NCI-H774 (cell line): Measurements from ENCODE around the gene PFDN4.

Experiments
- DNase-seq: peaks from one replicate; lab custom pipeline; 2025; lab: John Stamatoyannopoulos, UW

Gene PFDN4

GRCh38 chr20:54173653-54174456 is 34.0 kb upstream of the PFDN4 start, which contains the start of gene CYP24A1:
Gene CYP24A1 (minus strand): TSS chr20:54173986. CDS start chr20:54173579, 407 bp downstream.
- no peak for DNase-seq

DNA sequence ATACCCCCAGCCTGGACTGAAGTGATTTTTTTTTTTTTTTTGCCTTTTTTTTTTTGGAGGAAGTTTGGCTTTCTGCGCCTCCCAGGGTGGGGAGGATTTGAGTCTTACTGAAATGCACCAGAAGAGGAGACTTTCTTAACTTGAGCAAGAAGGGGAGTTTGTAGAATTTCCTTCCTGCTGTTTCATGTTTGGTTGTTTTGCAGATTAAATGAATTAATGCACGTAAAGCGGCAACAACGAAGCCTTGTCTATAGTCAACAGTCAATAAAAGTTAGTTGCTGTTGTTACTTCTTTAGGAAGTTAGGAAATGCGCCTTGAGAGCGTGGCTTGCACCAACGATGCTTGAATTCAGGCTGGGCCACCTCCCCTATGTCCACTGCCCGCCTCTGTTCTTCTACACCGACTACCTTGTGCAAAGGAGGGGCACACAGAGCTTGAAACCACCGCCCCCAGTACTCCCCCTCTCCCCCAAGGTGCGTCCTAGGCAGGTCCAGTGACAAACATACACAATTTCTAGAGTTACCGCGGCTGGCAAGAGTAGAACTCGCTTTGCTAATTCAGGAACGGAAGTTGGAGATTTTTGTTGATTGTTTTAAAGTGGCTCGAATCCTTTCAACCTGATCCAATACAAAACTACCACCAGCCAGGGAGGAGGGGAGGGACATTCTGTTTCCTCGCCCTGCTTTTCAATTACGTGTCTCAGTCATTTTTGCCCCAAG is 33.3 kb upstream of the PFDN4 start:
- DNase-seq = no peak

DNA sequence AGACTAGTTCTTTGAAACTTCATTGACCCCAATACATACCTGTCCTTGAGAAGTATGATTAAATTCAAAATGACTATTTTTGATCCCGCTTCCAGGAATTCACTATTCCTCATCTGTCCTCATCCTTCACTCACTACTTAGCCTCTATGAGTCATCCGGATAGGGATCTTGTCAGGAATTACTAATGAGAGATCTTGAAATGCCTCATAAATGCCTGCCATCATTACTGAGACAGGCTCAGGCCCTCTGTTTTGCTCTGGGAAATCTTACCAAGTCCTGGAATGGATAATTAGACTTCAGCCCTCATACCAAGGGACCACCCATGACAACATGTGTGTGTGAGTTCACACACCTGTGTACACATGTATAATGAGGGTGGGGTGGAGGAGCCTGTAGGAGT is 31.3 kb upstream of the PFDN4 start:
- no peak for DNase-seq

DNA sequence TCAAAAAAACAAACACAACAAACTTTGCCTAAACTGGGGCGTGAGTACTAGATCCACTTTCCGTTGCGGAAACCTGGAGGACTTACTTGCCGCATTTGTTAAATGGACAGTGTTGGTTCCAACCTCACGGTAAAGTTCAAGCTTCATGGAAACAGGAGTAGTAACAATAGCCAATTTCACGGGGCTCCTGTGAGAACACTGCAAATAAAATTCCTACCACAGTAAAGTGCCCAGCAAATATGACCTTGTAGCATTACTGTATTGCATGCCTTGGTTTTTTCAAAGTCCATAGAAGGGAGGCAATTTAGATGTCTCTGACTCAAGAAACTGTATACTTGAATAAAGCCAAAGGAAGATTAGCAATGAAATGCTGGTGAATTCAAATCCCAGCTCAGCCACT is 30.5 kb upstream of the PFDN4 start:
- DNase-seq = no peak

DNA sequence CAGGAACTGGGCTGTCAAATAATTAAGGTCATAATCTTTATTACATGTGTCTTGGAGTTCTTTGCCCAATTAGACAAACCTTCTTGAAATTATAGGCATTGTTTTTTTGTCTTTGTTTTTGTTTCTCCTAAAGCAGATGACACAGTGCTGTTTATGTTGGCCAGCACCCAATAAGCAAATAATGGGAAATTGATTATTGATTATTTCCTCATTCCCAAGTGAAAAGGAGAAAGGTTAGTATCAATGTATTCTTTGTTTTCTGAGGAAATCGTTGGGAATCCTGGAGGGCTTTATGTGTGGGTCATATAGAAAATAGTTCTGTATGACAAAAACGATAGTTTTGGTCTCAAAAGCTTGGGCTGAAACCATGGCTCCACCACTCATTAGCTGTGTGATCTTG is 29.6 kb upstream of the PFDN4 start:
- no peak for DNase-seq

DNA sequence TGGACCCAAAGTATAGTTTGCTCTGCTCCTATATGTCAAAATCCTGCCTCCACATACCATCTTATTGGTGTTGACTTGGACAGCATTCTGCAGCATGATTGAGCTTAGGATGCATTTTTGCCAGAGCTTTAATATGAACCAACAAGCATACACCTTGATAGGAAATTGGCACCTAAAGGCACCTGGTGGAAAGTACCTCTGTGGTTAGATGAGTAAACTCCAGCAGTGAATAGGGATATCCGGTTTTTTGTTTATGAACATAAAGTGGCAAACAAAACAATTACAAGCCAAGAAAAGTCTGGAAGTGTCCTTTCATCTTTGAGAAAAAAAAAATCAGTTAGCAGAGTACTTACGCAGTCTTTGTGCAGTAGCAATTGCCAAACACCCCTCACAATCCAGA is 27.9 kb upstream of the PFDN4 start:
- DNase-seq = no peak

- DNase-seq = no peak
Measured at GRCh38 chr20:54180931-54181330, 27.0 kb upstream of the PFDN4 start.

- DNase-seq = no peak
Measured at GRCh38 chr20:54184071-54184470, 23.8 kb upstream of the PFDN4 start.

GRCh38 chr20:54184904-54185626 is 22.8 kb upstream of the PFDN4 start:
- DNase-seq = no peak

- no peak for DNase-seq
Measured at GRCh38 chr20:54188132-54188849, 19.6 kb upstream of the PFDN4 start.

GRCh38 chr20:54189630-54190029 is 18.3 kb upstream of the PFDN4 start:
- DNase-seq = no peak

DNA sequence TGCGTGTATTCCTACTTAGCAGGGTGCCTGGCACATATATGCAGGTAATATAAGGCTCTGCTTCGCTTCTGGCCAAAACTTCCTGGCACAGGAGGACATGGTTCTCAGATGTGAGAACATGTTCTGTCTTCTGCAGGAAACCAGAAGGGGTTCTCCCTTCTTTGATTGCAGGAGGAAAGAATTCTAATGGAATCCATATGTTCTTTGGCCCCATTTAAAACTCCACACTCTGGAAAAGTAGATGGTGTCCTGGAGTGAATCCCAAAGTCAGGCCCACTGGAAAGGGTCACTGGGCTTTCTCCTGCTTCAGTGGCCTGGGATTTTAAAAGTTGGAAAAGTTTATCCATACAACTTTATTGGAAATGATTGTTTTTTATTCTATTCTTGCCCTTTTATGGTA is 17.7 kb upstream of the PFDN4 start:
- no peak for DNase-seq

- DNase-seq = no peak
Measured at GRCh38 chr20:54193817-54194216, 14.1 kb upstream of the PFDN4 start.

DNA sequence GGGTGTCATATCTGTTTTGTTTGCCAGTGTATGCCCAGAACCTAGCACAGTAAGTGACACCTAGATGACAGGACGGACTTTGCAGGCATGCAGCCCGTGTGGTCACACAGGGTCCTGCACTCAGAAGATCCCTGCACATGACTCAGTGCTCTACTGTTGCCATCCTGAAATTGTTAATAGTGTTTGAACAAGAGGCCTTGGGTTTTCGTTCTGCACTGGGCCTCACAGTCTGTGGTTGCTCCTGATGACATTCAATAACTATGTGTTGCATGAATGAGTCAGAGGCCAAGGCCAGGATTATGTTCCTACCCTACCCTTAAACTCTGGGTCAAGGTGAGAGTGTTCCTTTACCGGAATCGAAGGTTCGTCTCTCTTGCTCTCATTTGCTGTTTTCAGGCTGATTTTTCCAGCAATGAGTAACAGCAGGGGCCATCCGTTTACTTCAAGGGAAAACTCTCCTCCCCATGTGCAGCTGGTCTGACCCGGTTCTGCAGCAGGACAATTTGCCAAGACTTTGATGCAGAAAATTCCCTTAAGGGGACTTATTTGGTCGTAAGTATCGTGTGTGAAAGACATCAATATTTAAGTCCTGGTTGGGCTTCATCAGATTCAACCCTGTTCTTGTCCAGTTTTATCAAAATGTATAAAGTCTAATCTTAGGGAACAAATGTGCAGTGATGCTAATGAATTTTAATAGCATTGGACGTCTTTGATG is 13.0 kb upstream of the PFDN4 start:
- no peak for DNase-seq

DNA sequence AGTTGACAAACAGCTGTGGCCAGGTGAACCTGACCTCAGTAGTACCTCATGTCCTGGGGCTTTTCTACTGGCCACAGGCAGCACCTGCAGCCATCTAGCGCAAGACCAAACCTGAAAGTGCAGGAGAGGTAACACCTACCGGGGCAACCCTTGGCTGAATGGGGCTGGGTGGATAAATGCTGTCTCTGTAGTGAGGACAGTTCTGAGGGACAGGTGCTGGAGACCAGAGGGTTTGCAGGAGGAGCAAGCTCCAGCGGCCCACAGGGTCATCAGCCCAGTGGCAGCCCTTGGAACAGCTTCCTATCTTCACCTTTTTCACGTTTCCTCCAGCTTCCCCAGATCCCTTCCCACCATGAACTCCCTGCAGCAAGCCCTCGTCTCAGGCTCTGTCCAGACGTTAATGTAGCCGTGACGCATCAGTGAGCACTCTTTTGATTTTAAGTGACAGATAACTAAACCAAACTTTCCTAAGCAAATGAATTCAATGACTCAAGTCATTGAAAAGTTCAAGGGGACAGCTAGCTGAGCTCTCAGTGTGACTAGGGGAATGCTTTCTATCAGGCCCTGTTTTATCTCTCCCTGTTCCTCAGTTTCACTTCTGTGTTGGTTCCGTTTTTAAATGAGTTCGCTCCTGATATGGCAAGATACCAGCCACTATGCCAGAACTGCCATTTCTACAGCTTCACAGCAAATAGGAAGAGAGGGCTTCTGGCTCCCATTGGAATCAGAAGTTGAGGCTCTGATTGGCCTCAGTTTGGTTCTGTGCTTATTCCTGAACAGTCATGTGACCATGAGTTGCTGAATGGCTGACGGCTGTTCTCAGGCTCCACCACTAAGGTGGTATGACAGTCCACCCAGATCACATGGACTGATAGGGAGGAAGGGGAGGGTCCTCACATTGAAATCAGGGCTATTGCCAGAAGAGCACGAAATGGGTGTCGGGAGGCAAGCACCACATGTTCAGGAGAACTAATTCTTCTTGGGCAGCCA is 12.1 kb upstream of the PFDN4 start:
- DNase-seq = no peak

DNA sequence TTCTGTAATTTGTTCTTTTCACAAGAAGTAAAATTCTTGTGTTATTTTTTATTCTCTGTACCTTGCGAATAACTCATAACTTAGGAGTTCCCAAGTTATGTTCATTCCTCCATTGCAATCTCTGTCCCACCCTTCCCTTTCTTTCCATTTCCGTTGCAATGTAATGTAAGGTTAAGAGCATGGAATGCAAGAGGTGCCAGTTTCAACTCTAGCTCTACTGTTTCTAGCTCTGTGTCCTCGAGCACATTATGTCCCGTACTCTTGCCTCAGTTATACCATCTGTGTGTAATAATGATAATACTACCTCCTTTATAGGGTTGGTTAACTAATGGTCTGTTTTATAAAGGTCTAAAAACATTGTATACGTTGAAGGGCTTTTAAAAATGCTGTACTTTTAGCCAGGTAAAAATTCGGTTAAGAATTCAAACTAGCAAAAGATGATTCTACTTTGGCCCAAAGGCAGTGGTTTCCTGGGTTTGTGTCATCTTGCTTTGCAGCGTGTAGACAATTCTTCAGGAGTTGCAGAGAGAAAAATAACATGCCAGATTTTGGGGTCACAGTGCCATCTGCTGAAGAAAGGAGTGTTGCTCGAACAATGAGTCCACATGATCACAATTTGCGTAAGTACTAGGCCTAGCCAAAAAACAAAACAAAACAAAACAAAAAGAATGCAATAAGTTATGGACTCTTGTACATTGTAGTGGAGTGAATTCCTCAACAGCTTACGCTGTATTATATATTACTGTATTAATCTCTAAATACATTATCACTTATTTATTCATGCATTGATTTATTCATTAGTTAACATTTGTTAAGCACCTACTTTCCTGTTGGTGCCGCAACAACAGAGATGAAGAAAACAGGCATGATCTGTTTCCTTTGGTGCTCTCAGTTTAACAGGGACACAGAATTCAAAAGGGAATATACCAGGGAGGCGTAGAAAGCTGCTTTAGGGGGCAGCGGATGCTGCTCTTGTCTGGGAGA is 10.0 kb upstream of the PFDN4 start:
- DNase-seq = no peak

DNA sequence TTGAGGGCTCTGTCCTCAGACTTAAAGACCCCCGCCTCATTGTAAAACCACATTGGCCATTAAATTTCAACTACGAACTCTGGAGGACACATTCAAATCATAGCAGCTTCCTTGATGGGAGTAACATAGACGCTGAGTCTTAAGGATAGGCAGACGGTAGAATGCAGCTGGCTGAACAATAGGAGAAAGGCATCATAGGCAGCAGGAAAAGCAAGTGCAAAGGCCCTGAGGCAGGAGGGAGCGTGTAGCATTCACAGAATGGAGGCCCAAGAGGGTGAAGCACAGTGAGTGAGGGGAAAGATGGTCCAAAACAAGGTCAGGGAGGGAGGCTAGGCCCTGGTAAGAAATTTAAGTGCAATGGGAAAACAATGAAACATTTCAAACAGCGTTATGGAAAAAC is 8.6 kb upstream of the PFDN4 start:
- DNase-seq = no peak

GRCh38 chr20:54199721-54200176 is 8.1 kb upstream of the PFDN4 start:
- DNase-seq = peak; percentile 27
